Testis (tissue), 3 donors: ENCODE results near the gene DUS3L. TPM values are rescaled to one million over a fixed set of nuclear protein-coding genes. Genes with fewer than 3 reads are reported as not detected.

Source experiments
- DNase-seq: peaks from one replicate; pipeline ENCODE4 v3.0.0-alpha.2; 2019
- H3K27ac ChIP-seq, 2 donors: fragments of 200-600 bp; sonication (generic); one replicate each; pipeline ENCODE4 v1.5.1; 2019
- H3K27me3 ChIP-seq: fragments of 200-600 bp; sonication (generic); one replicate; pipeline ENCODE4 v1.5.1; 2019
- H3K36me3 ChIP-seq: fragments of 200-600 bp; sonication (generic); one replicate; pipeline ENCODE4 v1.5.1; 2017; ENCODE audit warnings: low read depth; ENCODE audit errors: missing control alignments
- H3K4me1 ChIP-seq: fragments of 200-600 bp; sonication (generic); one replicate; pipeline ENCODE4 v1.5.1; 2019
- H3K4me3 ChIP-seq, 2 donors: fragments of 200-600 bp; sonication (generic); one replicate each; pipeline ENCODE4 v1.5.1; 2017 to 2019
- H3K9me3 ChIP-seq: fragments of 200-600 bp; sonication (generic); one replicate; pipeline ENCODE4 v1.5.1; 2017
- POLR2A ChIP-seq: fragments of 450-650 bp; IDR thresholded peaks from one replicate; pipeline ENCODE4 v1.6.1; 2017; ENCODE audit warnings: antibody characterized with exemption, mild to moderate bottlenecking, moderate library complexity
- WGBS, 2 donors: methylation state at CpG; one replicate each; pipeline ENCODE4 v1.1.5; 2018; 5-methylcytosine and 5-hydroxymethylcytosine counted together
- intact Hi-C: fragments of 100-400 bp; cut with DNase I; formaldehyde crosslinking; loops from one replicate; pipeline ENCODE4 v1.15.1; 2023; ENCODE audit warnings: low total_unique reads
- polyA plus RNA-seq: library from polyadenylated mRNA; stranded (reverse); fragments of 350-450 nt; fragmentation: Illumina TruSeq; extraction: RNeasy Lipid Tissue Mini Kit (QIAGEN cat#74804); gene quantifications from one replicate; pipeline ENCODE4 v1.2.3, GENCODE V29; 2014; ENCODE audit warnings: low read depth, low replicate concordance; ENCODE audit not compliant: insufficient read depth
- total RNA-seq, 2 donors: library from RNA; depleted of rRNA; stranded (reverse); fragments of >200 nt; gene quantifications; one replicate each; pipeline ENCODE4 v1.2.3, GENCODE V29; 2016
- TF ChIP-seq, protein P1 (sequence below), 3 experiments: fragments of 450-650 bp in 2 of 3; fragments of 200-600 bp in 1 of 3; sonication (generic) in 1 of 3; IDR thresholded peaks; one replicate each; pipeline ENCODE4 v1.5.1; 2016 to 2019; ENCODE audit warnings: antibody characterized with exemption in 3 of 3, mild to moderate bottlenecking in 2 of 3, moderate library complexity in 1 of 3

DUS3L gene
- total and polyA plus RNA-seq, 3 donors from 2014 or later = 75.6 to 114 (median 92.2) TPM

DNA sequence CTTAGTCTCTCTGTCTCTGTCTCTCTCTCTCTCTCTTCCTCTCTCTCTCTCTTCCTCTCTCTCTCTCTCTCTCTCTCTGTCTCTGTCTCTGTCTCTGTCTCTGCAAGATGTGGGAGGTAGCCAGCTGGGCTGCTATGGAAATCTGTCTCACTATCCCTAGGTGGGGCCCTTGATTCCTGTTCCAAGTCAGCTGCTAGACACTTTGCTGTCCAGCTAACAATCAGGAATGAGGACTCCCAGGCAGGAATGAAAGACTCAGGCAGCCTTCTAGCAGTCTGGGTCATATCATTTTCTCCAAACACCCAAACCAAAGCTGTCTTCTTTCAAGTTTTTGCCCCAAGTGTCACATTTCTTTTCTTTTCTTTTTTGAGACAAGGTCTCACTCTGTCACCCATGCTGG lies 47.3 kb downstream of the DUS3L start:
- intact Hi-C loops = no loop called here
- H3K4me3 ChIP-seq = no peak overlapping the region
- H3K27ac ChIP-seq = no peak overlapping the region
- H3K27me3 ChIP-seq = no peaks in the 10 kb centered on the region
- TF ChIP-seq POLR2A = no peak
- TF ChIP-seq, protein P1, sequence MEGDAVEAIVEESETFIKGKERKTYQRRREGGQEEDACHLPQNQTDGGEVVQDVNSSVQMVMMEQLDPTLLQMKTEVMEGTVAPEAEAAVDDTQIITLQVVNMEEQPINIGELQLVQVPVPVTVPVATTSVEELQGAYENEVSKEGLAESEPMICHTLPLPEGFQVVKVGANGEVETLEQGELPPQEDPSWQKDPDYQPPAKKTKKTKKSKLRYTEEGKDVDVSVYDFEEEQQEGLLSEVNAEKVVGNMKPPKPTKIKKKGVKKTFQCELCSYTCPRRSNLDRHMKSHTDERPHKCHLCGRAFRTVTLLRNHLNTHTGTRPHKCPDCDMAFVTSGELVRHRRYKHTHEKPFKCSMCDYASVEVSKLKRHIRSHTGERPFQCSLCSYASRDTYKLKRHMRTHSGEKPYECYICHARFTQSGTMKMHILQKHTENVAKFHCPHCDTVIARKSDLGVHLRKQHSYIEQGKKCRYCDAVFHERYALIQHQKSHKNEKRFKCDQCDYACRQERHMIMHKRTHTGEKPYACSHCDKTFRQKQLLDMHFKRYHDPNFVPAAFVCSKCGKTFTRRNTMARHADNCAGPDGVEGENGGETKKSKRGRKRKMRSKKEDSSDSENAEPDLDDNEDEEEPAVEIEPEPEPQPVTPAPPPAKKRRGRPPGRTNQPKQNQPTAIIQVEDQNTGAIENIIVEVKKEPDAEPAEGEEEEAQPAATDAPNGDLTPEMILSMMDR (IDR thresholded peaks at IDR 0.05) = no peak
- H3K4me1 ChIP-seq = no peaks in the 10 kb centered on the region
- no peaks in the 10 kb centered on the region for H3K36me3 ChIP-seq
- no peaks in the 10 kb centered on the region for H3K9me3 ChIP-seq
- DNase-seq = no peak

DNA sequence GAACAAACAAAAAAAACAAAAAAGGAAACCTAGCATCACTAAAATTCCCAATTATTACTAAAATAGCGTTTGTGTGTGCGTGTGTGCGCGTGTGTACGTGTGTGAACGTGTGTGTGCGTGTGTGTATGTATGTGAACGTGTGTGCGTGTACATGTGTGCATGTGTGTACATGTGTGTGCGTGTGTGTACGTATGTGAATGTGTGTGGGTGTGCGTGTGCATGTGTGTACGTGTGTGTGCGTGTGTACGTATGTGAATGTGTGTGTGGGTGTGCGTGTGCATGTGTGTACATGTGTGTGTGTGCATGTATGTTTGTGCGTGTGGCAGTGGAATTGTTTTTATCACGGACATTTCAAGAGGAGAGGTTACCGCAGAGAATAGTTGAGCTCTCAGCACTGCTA lies 48.9 kb downstream of the DUS3L start:
- no peak for DNase-seq
- Histone ChIP-seq H3K27me3 (no peaks in the 10 kb centered on the region), H3K27ac (no peak overlapping the region), H3K36me3 (no peaks in the 10 kb centered on the region), H3K9me3 (no peaks in the 10 kb centered on the region), H3K4me1 (no peaks in the 10 kb centered on the region), H3K4me3 (no peak overlapping the region)
- intact Hi-C loops = no loop called here
- no peak for TF ChIP-seq POLR2A
- TF ChIP-seq, protein P1 (IDR thresholded peaks at IDR 0.05) = no peak
- WGBS, 2 donors = 76 to 80% methylated on average over 19 of the region's 19 CpGs

DNA sequence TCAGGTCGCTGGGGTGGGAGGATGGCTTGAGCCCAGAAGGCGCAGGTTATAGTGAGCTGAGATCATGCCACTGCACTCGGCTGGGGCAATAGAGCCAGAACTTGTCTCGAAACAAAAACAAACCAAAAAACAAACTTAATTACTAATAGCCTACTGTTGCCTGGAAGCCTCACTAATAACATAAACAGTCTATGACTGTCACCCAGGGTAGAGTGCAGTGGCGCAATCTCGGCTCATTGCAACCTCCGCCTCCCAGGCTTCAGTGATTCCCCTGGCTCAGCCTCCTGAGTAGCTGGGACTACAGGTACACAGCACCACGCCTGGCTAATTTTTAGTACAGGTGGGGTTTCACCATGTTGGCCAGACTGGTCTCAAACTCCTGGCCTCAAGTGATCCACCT lies 52.5 kb downstream of the DUS3L start:
- no peak for DNase-seq
- Histone ChIP-seq H3K27me3 (no peaks in the 10 kb centered on the region), H3K36me3 (no peaks in the 10 kb centered on the region), H3K4me3 (no peak overlapping the region), H3K27ac (no peak overlapping the region), H3K4me1 (no peaks in the 10 kb centered on the region), H3K9me3 (no peaks in the 10 kb centered on the region)
- intact Hi-C loops = no loop called here
- 85 to 90% methylated on average over 8 of the region's 8 CpGs for WGBS, 2 donors
- TF ChIP-seq POLR2A = no peak
- TF ChIP-seq, protein P1 (IDR thresholded peaks at IDR 0.05) = no peak

Other genes starting within 250 kb of the DUS3L start
- gene TINCR, start 223.2 kb downstream of the DUS3L start, total RNA-seq = 1 to 10 TPM; 5.6 to 7.0 TPM
- gene TINCR, start 223.2 kb downstream of the DUS3L start, polyA plus RNA-seq = 3.0 TPM
- 100 to 1,000 TPM; 173 to 209 TPM for gene SAFB2, start 168.4 kb downstream of the DUS3L start, total RNA-seq
- 84.1 TPM for gene SAFB2, start 168.4 kb downstream of the DUS3L start, polyA plus RNA-seq
- gene SAFB, start 168.1 kb downstream of the DUS3L start, total RNA-seq = 100 to 1,000 TPM; 202 to 220 TPM
- gene SAFB, start 168.1 kb downstream of the DUS3L start, polyA plus RNA-seq = 83.2 TPM
- 100 to 1,000 TPM in 1 of 2 donors, 10 to 100 TPM in 1; 98.0 to 198 TPM for gene MICOS13, start 110.6 kb downstream of the DUS3L start, total RNA-seq
- gene MICOS13, start 110.6 kb downstream of the DUS3L start, polyA plus RNA-seq = 152 TPM
- gene HSD11B1L, start 110.1 kb downstream of the DUS3L start, total RNA-seq = 10 to 100 TPM; 18.8 to 21.0 TPM
- 8.1 TPM for gene HSD11B1L, start 110.1 kb downstream of the DUS3L start, polyA plus RNA-seq
- gene RPL36, start 100.9 kb downstream of the DUS3L start, total RNA-seq = 100 to 1,000 TPM; 331 to 531 TPM
- gene RPL36, start 100.9 kb downstream of the DUS3L start, polyA plus RNA-seq = 497 TPM
- 100 to 1,000 TPM; 100 to 133 TPM for gene LONP1, start 71.0 kb downstream of the DUS3L start, total RNA-seq
- 48.1 TPM for gene LONP1, start 71.0 kb downstream of the DUS3L start, polyA plus RNA-seq
- 1 to 10 TPM; 6.1 to 9.3 TPM for gene CATSPERD, start 70.5 kb downstream of the DUS3L start, total RNA-seq
- 31.3 TPM for gene CATSPERD, start 70.5 kb downstream of the DUS3L start, polyA plus RNA-seq
- 10 to 100 TPM; 24.0 to 35.0 TPM for gene PRR22, start 6.4 kb downstream of the DUS3L start, total RNA-seq
- 54.9 TPM for gene PRR22, start 6.4 kb downstream of the DUS3L start, polyA plus RNA-seq
- 10 to 100 TPM in 1 of 2 donors, 1 to 10 TPM in 1; 6.5 to 13.5 TPM for gene NRTN, start 13.9 kb upstream of the DUS3L start, total RNA-seq
- 1.7 TPM for gene NRTN, start 13.9 kb upstream of the DUS3L start, polyA plus RNA-seq
- gene FUT6, start 48.5 kb upstream of the DUS3L start, total RNA-seq = under 1 TPM; 0.19 to 0.39 TPM
- 0.84 TPM for gene FUT6, start 48.5 kb upstream of the DUS3L start, polyA plus RNA-seq
- gene FUT3, start 60.3 kb upstream of the DUS3L start, total RNA-seq = 1 to 10 TPM; 1.1 to 4.4 TPM
- 3.5 TPM for gene FUT3, start 60.3 kb upstream of the DUS3L start, polyA plus RNA-seq
- 1 to 10 TPM in 1 of 2 donors, under 1 TPM in 1; 0.87 to 1.1 TPM for gene FUT5, start 79.4 kb upstream of the DUS3L start, total RNA-seq
- 0.20 TPM for gene FUT5, start 79.4 kb upstream of the DUS3L start, polyA plus RNA-seq
- gene NDUFA11, start 112.6 kb upstream of the DUS3L start, total RNA-seq = 100 to 1,000 TPM; 167 to 194 TPM
- 170 TPM for gene NDUFA11, start 112.6 kb upstream of the DUS3L start, polyA plus RNA-seq
- gene VMAC, start 113.7 kb upstream of the DUS3L start, total RNA-seq = 1 to 10 TPM; 7.4 to 7.7 TPM
- gene VMAC, start 113.7 kb upstream of the DUS3L start, polyA plus RNA-seq = 3.4 TPM
- 10 to 100 TPM in 1 of 2 donors, 1 to 10 TPM in 1; 9.4 to 13.9 TPM for gene CAPS, start 123.1 kb upstream of the DUS3L start, total RNA-seq
- 20.9 TPM for gene CAPS, start 123.1 kb upstream of the DUS3L start, polyA plus RNA-seq
- 100 to 1,000 TPM; 145 to 148 TPM for gene RANBP3, start 187.0 kb upstream of the DUS3L start, total RNA-seq
- 142 TPM for gene RANBP3, start 187.0 kb upstream of the DUS3L start, polyA plus RNA-seq